OCI-M1 (cell line): ENCODE measurements around the gene NAP1L1.
"Not testable (repeated sequence)": the region's sequence is repeated elsewhere in the genome, so short reads cannot be mapped to it uniquely, and the experiment has no call there.

Experiments
- DNase-seq: peaks from one replicate; lab custom pipeline; 2025; lab: John Stamatoyannopoulos, UW

Gene NAP1L1

DNA sequence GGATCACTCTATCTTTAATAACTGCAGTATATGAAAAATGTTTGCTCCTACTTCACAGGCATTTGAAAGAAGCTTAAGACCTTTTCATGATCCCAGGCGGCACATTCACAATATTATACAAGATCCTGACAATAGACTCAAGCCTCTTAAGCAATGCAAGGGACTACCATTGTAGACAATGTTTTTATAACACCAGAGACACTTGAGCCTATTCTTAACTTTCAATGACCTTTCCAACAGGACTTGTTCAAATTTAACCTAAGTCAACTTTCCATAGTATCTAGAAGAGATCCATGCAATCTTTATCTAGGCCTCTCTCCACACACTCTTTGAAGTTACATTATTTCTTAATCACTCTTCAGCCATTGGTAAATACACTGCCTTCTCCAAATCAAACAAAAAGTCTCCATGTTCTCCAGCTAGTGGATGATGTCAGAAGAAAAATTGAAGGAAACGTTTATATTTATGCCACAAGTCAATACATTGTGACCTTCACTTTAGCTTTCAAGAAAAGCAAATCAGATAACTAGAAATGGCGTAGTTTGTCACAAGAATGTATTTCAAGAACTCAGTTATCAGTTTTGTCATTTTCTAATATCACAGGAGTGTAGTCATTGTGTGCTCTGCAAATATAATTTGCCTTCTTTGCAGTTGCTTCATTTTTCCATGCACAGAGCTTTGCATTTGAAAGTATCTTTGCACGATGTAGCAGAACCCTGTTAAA lies 94.1 kb downstream of the NAP1L1 start:
- DNase-seq, result no peak

DNA sequence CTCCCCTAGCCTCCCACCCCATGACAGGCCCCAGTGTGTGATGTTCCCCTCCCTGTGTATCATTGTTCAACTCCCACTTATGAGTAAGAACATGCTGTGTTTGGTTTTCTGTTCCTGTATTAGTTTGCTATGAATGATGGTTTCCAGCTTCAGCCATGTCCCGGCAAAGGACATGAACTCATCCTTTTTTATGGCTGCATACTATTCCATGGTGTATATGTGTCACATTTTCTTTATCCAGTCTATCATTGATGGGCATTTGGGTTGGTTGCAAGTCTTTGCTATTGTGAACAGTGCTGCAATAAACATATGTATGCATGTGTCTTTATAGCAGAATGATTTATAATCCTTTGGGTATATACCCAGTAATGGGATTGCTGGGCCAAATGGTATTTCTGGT lies 96.8 kb downstream of the NAP1L1 start:
- DNase-seq, result not testable (repeated sequence)
